Measurements from ENCODE around the gene C2orf49. TPM values are rescaled to one million over a fixed set of nuclear protein-coding genes. Genes with fewer than 3 reads are reported as not detected.

Gene C2orf49
- total RNA-seq, 1 experiment from 2014 or later = 11.6 TPM

- intact Hi-C loops (cut with micrococcal nuclease) = no loop called here
- no peaks in the 10 kb centered on the region for H3F3A ChIP-seq (ENCODE audit: low read length, unreplicated experiment)
- no peaks in the 10 kb centered on the region for H3K27me3 ChIP-seq (ENCODE audit: low read length)
- no TSS peak for BruUV-seq (replicated peaks)
- ChIA-PET POLR2A (ENCODE audit: unreplicated experiment) (interaction anchor here (1.0 kb wide), 1 partner anchor 12 kb away, joined by 5 read pairs; no protein-coding TSS in a partner anchor), CTCF (no interaction called here)
- H3K9ac ChIP-seq (ENCODE audit: low read length) = no peak overlapping the region
- H4K20me1 ChIP-seq (ENCODE audit: low read length) = no peaks in the 10 kb centered on the region
- TF ChIP-seq EZH2 (IDR thresholded peaks at IDR 0.05; ENCODE audit: low read length, unreplicated experiment) = no peak
- no peak for TF ChIP-seq CTCF (conservative IDR thresholded peaks at IDR 0.05; ENCODE audit: low read depth, low read length)
- no peak for TF ChIP-seq EZH2phosphoT487 (IDR thresholded peaks at IDR 0.05; ENCODE audit: borderline replicate concordance, low read length)
- ATAC-seq (peak; percentile 72), DNase-seq (peak; percentile 54)
- peaks cover 26% of the 10 kb centered on the region for H3K4me1 ChIP-seq (ENCODE audit: insufficient read depth, low read length)
- H3K4me3 ChIP-seq (ENCODE audit: low read length) = no peak overlapping the region
- no peak overlapping the region for H2AFZ ChIP-seq (ENCODE audit: low read length)
- peak overlapping the region; percentile 23 for H3K4me2 ChIP-seq (ENCODE audit: low read length)
- H3K36me3 ChIP-seq (ENCODE audit: low read depth, low read length) = peaks cover 3% of the 10 kb centered on the region; the same call in 1 of the 2 replicates
- H3K9me2 ChIP-seq (replicated peaks; ENCODE audit: low read length) = no peaks in the 10 kb centered on the region
- no peaks in the 10 kb centered on the region for H3K9me3 ChIP-seq (ENCODE audit: low read length)
- H3K79me2 ChIP-seq (ENCODE audit: low read length) = peaks cover 84% of the 10 kb centered on the region
- no peak overlapping the region for H3K27ac ChIP-seq (ENCODE audit: low read length)
Measured at GRCh38 chr2:105320651-105321215, 16.6 kb upstream of the C2orf49 start.

GRCh38 chr2:105321875-105322646 lies 15.3 kb upstream of the C2orf49 start:
- no TSS peak for BruUV-seq (replicated peaks)
- Histone ChIP-seq H3F3A (ENCODE audit: low read length, unreplicated experiment) (no peaks in the 10 kb centered on the region), H3K27me3 (ENCODE audit: low read length) (no peaks in the 10 kb centered on the region), H3K27ac (ENCODE audit: low read length) (no peak overlapping the region), H3K4me3 (ENCODE audit: low read length) (no peak overlapping the region), H3K79me2 (ENCODE audit: low read length) (peaks cover 84% of the 10 kb centered on the region), H2AFZ (ENCODE audit: low read length) (no peak overlapping the region), H3K36me3 (ENCODE audit: low read depth, low read length) (peaks cover 3% of the 10 kb centered on the region; the same call in 1 of the 2 replicates), H4K20me1 (ENCODE audit: low read length) (no peaks in the 10 kb centered on the region), H3K9me2 (replicated peaks; ENCODE audit: low read length) (no peaks in the 10 kb centered on the region), H3K4me1 (ENCODE audit: insufficient read depth, low read length) (peaks cover 38% of the 10 kb centered on the region), H3K4me2 (ENCODE audit: low read length) (no peak overlapping the region), H3K9ac (ENCODE audit: low read length) (no peak overlapping the region), H3K9me3 (ENCODE audit: low read length) (no peaks in the 10 kb centered on the region)
- TF ChIP-seq EZH2phosphoT487 (IDR thresholded peaks at IDR 0.05; ENCODE audit: borderline replicate concordance, low read length) (no peak), EZH2 (IDR thresholded peaks at IDR 0.05; ENCODE audit: low read length, unreplicated experiment) (no peak), CTCF (conservative IDR thresholded peaks at IDR 0.05; ENCODE audit: low read depth, low read length) (no peak)
- no peak for ATAC-seq
- CTCF ChIA-PET = no interaction called here
- POLR2A ChIA-PET (ENCODE audit: unreplicated experiment) = interaction anchor here (0.6 kb wide), 1 partner anchor 313 kb away, joined by 3 read pairs; no protein-coding TSS in a partner anchor
- DNase-seq = no peak
- intact Hi-C loops (cut with micrococcal nuclease) = no loop called here

GRCh38 chr2:105323111-105323510 lies 14.2 kb upstream of the C2orf49 start:
- no peak for ATAC-seq
- no peak overlapping the region for H3K9ac ChIP-seq (ENCODE audit: low read length)
- no peaks in the 10 kb centered on the region for H3K9me2 ChIP-seq (replicated peaks; ENCODE audit: low read length)
- intact Hi-C loops (cut with micrococcal nuclease) = no loop called here
- no peak for TF ChIP-seq EZH2phosphoT487 (IDR thresholded peaks at IDR 0.05; ENCODE audit: borderline replicate concordance, low read length)
- TF ChIP-seq EZH2 (IDR thresholded peaks at IDR 0.05; ENCODE audit: low read length, unreplicated experiment) = no peak
- no peak for TF ChIP-seq CTCF (conservative IDR thresholded peaks at IDR 0.05; ENCODE audit: low read depth, low read length)
- peaks cover 3% of the 10 kb centered on the region; the same call in 1 of the 2 replicates for H3K36me3 ChIP-seq (ENCODE audit: low read depth, low read length)
- no peaks in the 10 kb centered on the region for H3K27me3 ChIP-seq (ENCODE audit: low read length)
- H3K9me3 ChIP-seq (ENCODE audit: low read length) = no peaks in the 10 kb centered on the region
- no peak overlapping the region for H3K4me3 ChIP-seq (ENCODE audit: low read length)
- H4K20me1 ChIP-seq (ENCODE audit: low read length) = no peaks in the 10 kb centered on the region
- no peaks in the 10 kb centered on the region for H3F3A ChIP-seq (ENCODE audit: low read length, unreplicated experiment)
- peaks cover 84% of the 10 kb centered on the region for H3K79me2 ChIP-seq (ENCODE audit: low read length)
- H2AFZ ChIP-seq (ENCODE audit: low read length) = no peak overlapping the region
- no TSS peak for BruUV-seq (replicated peaks)
- ChIA-PET CTCF (no interaction called here), POLR2A (ENCODE audit: unreplicated experiment) (no interaction called here)
- peaks cover 48% of the 10 kb centered on the region for H3K4me1 ChIP-seq (ENCODE audit: insufficient read depth, low read length)
- no peak overlapping the region for H3K27ac ChIP-seq (ENCODE audit: low read length)
- no peak for DNase-seq
- H3K4me2 ChIP-seq (ENCODE audit: low read length) = no peak overlapping the region

Measured in PC-3 (cell line).